Iris pigment epithelial cell (primary cell): ENCODE measurements around the gene MCF2L.
A peak's percentile ranks its signal among the peaks of the same experiment; 100 is the strongest.
"Not testable (repeated sequence)": the region's sequence is repeated elsewhere in the genome, so short reads cannot be mapped to it uniquely, and the experiment has no call there.

ENCODE experiments used
- DNase-seq: peaks from one replicate; pipeline ENCODE4 v3.0.0-alpha.2; 2011; ENCODE audit warnings: low read depth

MCF2L gene

DNA sequence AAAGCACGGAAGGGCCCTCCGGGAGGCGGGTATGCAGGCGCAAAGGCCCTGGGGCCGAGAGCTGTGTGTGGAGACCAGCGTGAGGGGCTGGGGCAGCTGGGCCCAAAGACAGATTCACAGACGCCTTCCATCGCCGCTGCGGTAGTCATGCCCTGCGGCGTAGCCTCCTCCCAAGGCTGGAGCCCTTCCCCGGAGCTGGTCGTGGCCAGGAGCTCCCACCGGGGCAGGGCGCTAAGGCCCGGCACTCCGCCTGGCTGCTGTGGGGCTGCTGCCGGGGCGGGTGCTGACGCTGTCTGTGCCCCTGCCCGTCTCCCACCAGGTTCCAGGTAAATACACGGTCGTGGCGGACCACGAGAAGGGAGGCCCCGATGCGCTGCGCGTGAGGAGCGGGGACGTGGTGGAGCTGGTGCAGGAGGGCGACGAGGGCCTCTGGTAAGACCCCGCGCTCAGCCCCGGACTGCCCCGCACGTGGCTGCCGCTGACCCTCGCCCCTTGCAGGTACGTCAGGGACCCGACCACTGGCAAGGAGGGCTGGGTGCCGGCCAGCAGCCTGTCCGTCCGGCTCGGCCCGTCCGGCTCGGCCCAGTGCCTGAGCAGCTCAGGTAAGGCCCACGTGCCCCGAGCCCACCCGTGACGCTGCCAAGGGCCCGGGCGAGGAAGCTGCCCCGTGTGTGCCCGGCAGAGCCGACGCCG lies 127.2 kb downstream of the MCF2L start:
- no peak for DNase-seq

DNA sequence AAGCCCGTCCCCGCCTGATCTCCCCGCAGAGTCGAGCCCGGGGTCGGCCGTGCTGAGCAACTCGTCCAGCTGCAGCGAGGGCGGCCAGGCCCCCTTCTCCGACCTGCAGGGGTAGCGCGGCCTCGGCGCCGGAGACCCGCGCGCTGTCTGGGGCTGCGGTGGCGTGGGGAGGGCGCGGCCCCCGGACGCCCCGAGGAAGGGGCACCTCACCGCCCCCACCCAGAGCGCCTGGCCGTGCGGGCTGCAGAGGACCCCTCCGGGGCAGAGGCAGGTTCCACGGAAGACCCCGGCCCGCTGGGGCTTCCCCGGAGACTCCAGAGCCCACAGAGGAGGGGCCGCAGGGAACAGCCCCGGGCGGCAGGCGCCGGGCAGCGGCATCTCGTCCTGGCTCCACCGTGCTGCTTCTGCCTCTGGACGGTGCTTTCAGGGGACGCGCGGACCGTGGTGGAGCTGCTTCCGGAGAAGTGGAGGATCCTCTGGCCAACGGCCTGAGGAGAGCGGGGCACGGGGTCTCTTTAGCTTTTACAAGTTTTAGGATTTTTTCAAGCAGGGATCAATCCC lies 127.8 kb downstream of the MCF2L start:
- DNase-seq, result no peak

DNA sequence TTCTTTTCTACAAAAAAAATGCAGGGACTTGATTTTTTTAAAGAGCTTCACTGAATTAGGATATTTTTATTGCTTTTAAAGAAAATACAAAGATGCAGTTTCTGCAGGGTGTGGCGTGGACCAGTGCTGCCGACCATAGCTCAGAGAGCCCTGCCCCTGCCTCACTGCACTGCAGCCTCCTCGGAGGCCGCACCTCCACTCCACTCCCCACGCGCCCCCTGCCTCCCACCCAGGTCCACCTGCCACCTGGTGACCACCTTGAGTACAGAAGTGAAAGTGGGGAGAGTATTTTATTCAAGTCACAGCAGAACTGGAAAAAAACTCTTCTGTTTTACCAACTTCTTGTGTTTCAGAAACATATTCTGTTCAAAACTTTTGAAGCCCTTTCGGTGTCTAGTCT lies 128.6 kb downstream of the MCF2L start:
- DNase-seq, result no peak

DNA sequence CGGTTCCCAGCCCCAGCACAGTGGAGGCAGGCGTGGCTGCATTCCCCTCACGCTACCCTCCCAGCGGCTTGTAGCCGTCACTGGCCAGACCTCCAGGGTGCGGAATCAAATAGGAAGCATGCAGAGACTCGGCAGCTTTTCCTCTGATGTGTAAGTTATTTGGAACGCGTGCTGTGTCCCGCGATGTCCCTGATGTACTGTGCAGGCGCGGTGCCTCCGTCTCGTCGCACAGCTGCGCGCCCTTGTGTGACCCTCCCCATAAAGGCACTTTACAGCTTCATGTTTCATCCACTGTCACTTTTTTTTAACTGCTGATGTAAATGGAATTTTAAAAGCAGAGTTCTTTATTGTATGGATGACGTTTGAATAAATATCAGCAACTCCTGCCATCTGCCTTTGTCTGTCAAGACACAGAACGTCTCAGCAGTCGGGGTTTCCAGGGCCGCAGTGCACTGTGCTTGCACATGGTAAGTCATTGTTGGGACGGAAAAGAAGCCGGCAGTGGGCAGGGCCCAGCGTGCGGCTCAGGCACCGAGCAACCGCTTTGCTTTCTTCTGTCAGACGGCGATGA lies 129.2 kb downstream of the MCF2L start:
- DNase-seq, result no peak

DNA sequence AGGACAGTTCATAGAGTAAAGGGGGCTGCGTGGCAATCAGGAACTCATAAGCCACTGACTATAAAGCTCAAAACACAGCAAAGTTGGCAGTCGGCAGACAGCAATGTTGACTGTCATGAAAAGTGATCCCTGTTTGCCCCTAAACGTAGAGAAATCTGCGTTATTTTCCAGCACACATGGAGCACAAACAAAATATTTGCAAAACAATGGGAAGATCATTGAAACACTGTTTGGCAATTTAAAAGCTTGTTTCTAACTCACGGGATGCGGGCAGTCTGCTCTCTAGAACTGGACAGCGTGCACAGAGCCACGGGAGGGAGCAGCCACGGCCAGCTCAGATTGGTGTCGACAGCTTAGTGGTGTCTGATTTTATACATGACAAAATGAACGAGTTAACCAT lies 130.1 kb downstream of the MCF2L start:
- DNase-seq, result no peak

DNA sequence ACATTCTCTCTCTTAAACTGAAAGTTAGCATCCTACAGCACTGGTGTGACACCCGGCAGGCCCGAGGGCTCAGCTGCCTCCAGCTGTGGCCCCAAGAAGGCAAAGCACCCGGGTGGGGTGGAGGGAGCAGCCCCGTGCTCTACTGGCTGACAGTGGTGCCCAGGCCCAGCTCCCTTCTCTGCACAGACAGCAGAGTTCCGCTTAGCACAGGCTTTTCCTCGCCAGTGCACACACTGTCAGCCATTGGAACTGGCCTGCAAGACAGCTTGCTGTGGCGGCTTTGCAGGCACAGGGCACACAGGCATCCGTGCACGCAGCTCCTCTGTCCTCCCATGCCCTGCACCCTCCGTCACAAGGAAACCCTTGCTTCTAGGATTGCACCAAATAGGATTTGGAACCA lies 133.3 kb downstream of the MCF2L start:
- not testable (repeated sequence) for DNase-seq

DNA sequence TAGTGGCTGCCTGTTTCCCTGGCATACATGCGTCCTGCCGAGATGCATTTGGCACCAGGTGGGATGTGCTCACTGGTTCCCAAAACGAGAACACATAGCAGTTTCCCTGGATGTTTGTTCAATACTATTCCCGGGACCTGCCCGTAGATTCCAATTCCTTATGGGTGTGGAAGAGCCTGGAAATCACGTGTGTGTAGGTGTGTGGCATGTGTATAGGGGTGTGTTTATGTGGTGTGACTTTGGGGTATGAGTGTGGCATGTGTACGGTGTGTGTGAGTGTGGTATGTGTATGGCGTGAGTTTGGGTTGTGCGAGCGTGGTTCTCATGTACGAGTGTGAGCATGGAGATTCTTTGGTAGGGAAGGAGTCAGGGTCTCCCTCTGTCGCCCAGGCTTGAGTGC lies 133.7 kb downstream of the MCF2L start:
- no peak for DNase-seq

DNA sequence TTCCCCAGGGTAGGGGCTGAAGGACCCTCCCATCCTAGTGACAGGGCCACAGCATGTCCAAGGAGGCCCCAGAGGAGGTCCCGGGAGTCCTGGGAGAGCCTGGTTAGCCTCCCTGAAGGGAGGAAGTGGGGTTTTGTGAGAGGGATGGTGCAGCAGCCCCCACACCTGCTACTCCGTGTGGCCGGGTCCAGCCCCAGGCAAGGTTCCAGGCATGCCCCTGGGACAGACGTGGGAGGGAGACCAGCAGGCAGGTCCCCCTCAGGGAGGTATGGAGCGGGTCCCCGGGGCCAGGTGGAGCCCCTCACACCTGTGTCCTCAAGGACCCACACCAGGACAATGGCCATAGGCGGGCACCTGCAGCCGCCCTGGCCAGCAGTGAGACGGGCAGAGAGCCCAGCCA lies 134.6 kb downstream of the MCF2L start:
- no peak for DNase-seq

DNA sequence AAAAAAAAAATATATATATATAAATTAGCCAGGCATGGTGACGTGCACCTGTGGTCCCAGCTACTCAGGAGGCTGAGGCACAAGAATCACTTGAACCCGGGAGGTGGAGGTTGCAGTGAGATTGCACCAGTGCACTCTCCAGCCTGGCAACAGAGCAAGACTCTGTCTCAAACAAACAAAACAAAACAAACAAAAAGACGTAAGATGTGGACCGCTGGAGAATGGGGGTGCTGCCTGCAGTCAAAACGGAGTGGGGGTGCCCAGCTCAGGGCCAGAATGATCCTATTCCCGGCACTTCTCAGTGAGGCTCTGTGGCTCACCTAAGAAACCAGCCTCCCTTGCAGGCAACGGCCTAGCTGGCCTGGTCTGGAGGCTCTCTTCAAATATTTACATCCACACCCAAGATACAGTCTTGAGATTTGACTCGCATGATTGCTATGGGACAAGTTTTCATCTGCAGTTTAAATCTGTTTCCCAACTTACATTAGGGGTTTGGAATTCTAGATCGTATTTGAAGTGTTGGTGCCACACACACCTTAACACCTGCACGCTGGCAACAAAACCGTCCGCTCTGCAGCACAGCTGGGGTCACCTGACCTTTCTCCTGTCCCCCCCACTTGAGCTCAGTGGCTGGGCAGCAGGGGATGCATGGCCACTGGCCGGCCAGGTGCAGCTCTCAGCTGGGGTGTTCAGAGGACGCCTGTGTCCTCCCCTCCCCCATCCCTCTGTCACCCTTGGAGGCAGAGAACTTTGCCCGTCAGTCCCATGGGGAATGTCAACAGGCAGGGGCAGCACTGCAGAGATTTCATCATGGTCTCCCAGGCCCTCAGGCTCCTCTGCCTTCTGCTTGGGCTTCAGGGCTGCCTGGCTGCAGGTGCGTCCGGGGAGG lies 136.3 kb downstream of the MCF2L start, which contains the start of gene F7:
TSS of gene F7 (plus strand) at position 760 of the 889 bp plus-strand sequence. CDS start at position 811, 51 bp downstream.
- DNase-seq, result peak; percentile 10

DNA sequence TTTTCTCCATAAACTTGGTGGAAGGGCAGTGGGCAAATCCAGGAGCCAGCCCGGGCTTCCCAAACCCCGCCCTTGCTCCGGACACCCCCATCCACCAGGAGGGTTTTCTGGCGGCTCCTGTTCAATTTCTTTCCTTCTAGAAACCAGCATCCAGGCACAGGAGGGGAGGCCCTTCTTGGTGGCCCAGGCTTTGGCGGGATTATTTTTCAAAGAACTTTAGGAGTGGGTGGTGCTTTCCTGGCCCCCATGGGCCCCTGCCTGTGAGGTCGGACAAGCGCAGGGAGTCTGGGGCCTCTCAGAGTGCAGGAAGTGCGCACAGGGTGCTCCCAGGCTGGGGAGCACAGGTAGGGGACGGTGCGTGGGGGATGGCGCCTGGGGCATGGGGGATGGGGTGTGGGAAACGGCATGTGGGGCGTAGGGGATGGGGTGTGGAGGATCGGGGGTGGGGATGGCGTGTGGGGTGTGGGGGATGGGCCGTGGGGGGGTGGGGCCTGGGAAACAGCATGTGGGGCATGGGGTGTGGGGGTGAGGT lies 137.0 kb downstream of the MCF2L start:
- no peak for DNase-seq

DNA sequence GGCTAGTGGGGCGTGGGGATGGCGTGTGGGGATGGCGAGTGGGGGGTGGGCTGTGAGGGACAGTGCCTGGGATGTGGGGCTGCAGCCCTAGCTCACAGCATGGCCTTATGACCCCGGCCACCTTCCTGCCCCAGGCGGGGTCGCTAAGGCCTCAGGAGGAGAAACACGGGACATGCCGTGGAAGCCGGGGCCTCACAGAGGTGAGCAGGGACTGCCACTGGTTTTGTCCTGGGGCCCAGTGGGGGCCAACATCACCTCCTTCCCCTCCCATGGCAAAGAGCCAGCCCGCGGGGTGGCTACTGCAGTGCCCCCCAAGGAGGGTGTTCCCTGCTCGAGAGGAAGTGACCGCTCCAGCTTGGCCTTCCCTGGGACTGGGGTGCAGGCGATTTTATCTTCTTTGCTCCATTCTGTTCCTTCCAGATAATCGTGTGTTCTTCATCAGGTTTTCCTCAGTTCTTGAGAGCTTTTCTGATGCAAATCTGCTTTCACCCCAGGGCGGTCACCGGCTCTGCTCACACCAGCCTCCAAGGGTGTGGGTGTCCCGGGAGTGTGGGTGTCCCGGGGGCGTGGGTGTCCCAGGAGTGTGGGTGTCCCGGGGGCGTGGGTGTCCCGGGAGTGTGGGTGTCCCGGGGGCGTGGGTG lies 137.8 kb downstream of the MCF2L start:
- DNase-seq, result no peak

DNA sequence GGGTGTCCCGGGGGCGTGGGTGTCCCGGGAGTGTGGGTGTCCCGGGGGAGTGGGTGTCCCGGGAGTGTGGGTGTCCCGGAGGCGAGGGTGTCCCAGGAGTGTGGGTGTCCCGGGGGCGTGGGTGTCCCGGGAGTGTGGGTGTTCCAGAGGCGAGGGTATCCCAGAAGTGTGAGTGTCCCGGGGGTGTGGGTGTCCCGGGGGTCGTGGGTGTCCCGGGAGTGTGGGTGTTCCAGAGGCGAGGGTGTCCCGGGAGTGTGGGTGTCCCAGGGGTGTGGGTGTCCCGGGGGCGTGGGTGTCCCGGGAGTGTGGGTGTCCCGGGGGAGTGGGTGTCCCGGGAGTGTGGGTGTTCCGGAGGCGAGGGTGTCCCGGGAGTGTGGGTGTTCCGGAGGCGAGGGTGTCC lies 139.5 kb downstream of the MCF2L start:
- not testable (repeated sequence) for DNase-seq

DNA sequence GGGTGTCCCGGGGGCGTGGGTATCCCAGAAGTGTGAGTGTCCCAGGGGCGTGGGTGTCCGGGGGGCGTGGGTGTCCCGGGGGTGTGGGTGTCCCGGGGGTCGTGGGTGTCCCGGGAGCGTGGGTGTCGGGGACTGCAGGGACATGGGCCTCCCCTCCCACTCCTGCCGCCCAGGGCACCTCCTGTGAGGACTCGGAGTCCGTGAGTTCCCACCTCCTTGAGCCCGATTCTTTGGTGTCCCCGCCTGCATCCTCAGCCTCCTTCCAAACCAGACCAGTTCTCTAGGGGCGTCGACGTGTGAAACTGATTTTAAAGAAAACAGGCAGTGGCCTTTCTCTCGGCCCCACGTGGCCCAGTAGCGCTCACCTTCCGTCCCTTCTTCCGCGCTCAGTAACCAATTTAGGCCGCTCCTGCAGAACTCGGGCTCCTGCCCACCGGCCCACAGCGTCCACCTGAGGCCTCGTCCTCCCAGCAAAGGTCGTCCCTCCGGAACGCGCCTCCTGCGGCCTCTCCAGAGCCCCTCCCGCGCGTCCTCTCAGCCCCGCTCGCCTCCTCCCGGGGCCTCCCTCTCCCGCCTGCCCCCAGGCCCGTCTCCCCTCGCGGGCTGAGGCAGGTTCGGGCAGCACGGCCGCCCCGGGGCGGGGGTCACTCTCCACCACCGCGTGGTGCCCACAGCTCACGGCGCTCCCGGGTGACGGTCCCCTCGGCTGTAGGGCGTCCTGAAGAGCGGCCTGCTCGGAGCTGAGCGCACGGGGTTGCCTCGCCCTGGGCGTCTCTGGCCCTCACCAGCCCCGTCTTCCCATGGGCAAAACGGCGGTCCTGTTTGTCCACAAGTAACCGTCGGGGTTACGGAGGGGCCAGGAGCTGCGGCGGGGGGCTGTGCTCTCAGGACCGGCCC lies 140.4 kb downstream of the MCF2L start:
- no peak for DNase-seq

DNA sequence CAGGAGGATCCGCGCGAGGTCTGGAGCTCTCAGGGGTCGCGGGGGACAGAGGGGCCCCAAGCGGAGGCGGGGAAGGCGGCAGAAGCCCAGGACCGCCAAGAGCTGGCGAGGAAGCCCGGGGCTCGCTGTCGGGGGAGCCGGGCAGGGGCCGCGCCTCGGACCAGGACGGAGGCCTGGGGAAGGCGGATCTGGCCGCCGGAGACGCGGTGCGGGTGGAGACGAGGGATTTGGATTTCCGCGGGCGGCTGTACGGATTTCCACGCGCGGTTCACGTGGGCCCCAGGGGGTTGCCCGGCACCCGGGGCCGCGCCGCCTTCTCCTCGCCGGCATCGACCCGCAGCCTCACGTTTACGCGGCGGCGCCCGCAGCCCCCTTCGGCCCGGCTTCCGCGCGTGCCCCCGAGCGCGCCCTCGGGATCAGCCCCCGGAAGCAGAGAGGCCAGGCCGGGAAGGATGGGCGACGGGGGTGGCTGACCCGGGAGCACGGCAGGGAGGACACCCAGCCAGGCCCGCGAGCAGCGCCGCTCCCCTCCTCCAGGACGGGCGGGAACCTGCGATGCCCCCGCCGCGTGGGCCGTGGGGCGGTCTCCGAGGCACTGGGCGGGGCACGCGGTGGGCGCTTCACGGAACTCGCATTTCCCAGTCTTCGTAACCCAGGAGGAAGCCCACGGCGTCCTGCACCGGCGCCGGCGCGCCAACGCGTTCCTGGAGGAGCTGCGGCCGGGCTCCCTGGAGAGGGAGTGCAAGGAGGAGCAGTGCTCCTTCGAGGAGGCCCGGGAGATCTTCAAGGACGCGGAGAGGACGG lies 141.2 kb downstream of the MCF2L start:
- no peak for DNase-seq

DNA sequence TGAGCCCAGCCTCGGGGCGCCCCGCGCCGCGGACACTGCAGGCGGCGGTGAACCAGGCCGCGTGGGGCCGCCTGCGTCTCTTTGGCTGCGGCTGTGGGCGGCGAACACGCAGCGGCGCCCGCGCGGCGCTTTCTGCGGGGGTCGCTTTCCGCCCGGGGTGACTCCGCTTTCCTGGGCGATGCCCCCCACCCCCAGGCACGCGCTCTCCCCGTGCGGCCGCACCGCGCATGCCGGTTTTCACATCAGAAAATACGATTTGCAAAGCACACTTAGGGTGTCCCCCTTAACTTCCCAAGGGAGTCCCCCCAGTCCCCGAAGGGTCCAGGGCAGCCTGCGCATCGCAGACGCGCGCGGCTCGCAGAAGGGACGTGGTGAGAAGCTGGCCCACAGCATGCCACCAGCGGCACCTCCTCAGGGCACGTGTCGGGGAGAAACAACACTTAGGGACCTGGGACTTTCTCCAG lies 141.9 kb downstream of the MCF2L start:
- DNase-seq, result no peak

DNA sequence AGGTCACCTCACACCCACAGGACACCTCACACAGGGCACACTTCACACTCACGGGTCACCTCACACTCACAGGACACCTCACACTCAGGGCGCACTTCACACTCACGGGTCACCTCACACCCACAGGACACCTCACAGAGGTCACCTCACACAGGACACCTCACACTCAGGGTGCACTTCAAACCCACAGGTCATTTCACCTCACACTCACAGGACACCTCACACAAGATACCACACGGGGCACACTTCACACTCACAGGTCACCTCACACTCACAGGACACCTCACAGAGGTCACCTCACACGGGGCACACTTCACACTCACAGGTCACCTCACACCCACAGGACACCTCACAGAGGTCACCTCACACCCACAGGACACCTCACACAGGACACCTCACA lies 142.8 kb downstream of the MCF2L start:
- DNase-seq, result not testable (repeated sequence)

DNA sequence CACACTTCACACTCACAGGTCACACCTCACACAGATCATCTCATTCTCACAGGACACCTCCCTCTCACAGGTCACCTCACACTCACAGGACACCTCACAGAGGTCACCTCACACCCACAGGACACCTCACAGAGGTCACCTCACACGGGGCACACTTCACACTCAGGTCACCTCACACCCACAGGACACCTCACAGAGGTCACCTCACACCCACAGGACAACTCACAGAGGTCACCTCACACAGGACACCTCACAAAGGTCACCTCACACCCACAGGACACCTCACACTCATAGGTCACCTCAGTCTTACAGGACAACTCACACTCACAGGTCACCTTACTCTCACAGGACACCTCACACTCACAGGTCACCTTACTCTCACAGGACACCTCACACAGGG lies 143.5 kb downstream of the MCF2L start:
- DNase-seq, result not testable (repeated sequence)

DNA sequence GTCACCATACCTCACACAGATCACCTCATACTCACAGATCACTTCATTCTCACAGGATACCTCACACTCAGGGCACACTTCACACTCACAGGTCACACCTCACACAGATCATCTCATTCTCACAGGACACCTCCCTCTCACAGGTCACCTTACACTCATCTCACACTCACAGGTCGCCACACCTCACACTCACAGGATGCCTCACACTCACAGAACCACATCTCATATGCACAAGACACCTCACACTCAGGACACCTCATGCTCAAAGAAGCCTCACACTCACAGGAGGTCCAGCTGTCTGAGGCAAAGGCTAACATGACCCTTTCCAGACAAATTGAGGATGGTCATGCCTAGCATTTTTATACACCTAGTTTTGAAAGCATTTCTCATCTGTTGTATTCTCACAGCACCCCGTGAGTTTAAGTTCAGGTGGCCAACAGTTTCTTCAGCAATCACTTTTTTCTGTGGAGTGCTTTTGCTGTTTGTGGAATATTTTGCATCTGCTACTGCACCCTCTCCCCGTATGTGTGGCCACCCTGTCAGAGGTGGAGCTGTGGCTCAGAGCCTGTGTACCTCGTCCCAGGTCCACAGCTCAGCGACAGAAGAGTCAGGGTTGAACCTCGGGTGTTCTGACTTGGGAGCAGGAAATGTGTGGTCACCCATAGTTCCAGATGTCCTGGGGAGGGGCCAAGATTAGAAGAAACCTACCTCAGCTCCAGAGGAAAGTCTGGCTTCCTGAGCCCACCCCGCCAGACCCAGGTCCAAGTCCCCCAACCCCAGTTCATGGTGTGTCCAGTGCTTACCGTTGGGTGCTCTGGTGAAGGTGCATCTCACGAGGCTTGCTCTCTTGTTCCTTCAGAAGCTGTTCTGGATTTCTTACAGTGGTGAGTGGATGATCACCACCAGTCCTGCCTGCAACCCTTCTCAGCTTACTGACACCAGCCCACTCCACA lies 144.2 kb downstream of the MCF2L start:
- no peak for DNase-seq

DNA sequence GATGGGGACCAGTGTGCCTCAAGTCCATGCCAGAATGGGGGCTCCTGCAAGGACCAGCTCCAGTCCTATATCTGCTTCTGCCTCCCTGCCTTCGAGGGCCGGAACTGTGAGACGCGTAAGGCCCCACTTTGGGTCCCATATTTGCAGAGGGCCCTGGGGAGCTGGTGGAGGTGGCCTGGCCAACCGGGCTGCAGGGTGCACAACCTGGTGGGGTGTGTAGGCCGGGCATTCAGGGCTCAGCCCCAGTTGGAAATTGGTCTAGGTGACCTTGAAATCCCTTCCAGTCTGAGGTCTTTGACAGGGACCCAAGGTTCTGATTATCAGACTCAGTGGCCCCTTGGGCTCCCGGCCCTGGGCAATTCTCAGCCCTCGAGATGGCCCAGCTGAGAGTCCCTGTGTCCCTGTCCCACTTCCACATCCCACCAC lies 144.8 kb downstream of the MCF2L start:
- DNase-seq, result no peak
